Neuronal stem cell (in vitro differentiated cells): ENCODE measurements around the gene SIGLEC6.

Experiments
- DNase-seq: peaks from one replicate; pipeline ENCODE4 v3.0.0-alpha.2; 2013; ENCODE audit warnings: low spot score
- H2AFZ ChIP-seq: one replicate; pipeline ENCODE4 v1.6.1; 2013; ENCODE audit warnings: mild to moderate bottlenecking, low read length, inconsistent platforms
- H2AK5ac ChIP-seq: 2 replicates; pipeline ENCODE4 v1.6.1; 2013; ENCODE audit warnings: low read depth, mild to moderate bottlenecking, inconsistent platforms, low read length, moderate library complexity, mixed read lengths
- H2BK120ac ChIP-seq: 2 replicates; pipeline ENCODE4 v1.6.1; 2013; ENCODE audit warnings: low read depth, mild to moderate bottlenecking, inconsistent platforms, low read length, moderate library complexity, mixed read lengths
- H2BK12ac ChIP-seq: one replicate; pipeline ENCODE4 v1.6.1; 2013; ENCODE audit warnings: low read length, inconsistent platforms
- H2BK15ac ChIP-seq: 2 replicates; pipeline ENCODE4 v1.6.1; 2013; ENCODE audit warnings: mild to moderate bottlenecking, low read length, inconsistent platforms, mixed read lengths
- H2BK5ac ChIP-seq: one replicate; pipeline ENCODE4 v1.6.1; 2013; ENCODE audit warnings: inconsistent platforms, mild to moderate bottlenecking, low read length, moderate library complexity
- H3K14ac ChIP-seq: one replicate; pipeline ENCODE4 v1.6.1; 2013; ENCODE audit warnings: low read length, inconsistent platforms
- H3K18ac ChIP-seq: 2 replicates; pipeline ENCODE4 v1.6.1; 2013; ENCODE audit warnings: low read length, inconsistent platforms
- H3K23ac ChIP-seq: 2 replicates; pipeline ENCODE4 v1.6.1; 2013; ENCODE audit warnings: low read depth, mild to moderate bottlenecking, mixed read lengths, low read length, inconsistent platforms; ENCODE audit not compliant: poor library complexity
- H3K27ac ChIP-seq: replicated peaks from 3 replicates; pipeline ENCODE4 v1.5.1; 2013; ENCODE audit warnings: low read length, inconsistent platforms
- H3K27me3 ChIP-seq, 3 experiments: 2 replicates each; pipeline ENCODE4 v1.6.1; 2013; ENCODE audit warnings: low read length in 3 of 3, mild to moderate bottlenecking in 2 of 3, inconsistent platforms in 1 of 3, low read depth in 1 of 3, mixed read lengths in 1 of 3, moderate library complexity in 1 of 3; ENCODE audit not compliant: control insufficient read depth in 3 of 3, insufficient read depth in 3 of 3
- H3K36me3 ChIP-seq, 2 donors: replicated peaks in 1 of 2; 2 replicates each; pipeline ENCODE4 v1.6.1; 2013; ENCODE audit warnings: low read length in 2 of 2; ENCODE audit not compliant: control insufficient read depth in 2 of 2, insufficient read depth in 2 of 2
- H3K4ac ChIP-seq: 2 replicates; pipeline ENCODE4 v1.6.1; 2013; ENCODE audit warnings: inconsistent platforms, mild to moderate bottlenecking, low read length, moderate library complexity
- H3K4me1 ChIP-seq, 2 donors: 1 replicate in 1 of 2; 2 replicates in 1 of 2; pipeline ENCODE4 v1.6.1; 2013; ENCODE audit warnings: low read length in 2 of 2, low read depth in 1 of 2; ENCODE audit not compliant: control insufficient read depth in 2 of 2, insufficient read depth in 1 of 2
- H3K4me2 ChIP-seq: one replicate; pipeline ENCODE4 v1.6.1; 2013; ENCODE audit warnings: mild to moderate bottlenecking, low read length, inconsistent platforms; ENCODE audit not compliant: insufficient read depth, poor library complexity, severe bottlenecking
- H3K4me3 ChIP-seq, 2 donors: 2 replicates each; pipeline ENCODE4 v1.5.1; 2013; ENCODE audit warnings: low read length in 2 of 2, mild to moderate bottlenecking in 2 of 2, inconsistent platforms in 1 of 2, moderate library complexity in 1 of 2
- H3K79me1 ChIP-seq: one replicate; pipeline ENCODE4 v1.6.1; 2013; ENCODE audit warnings: low read depth, mild to moderate bottlenecking, inconsistent platforms, low read length, moderate library complexity
- H3K9ac ChIP-seq: one replicate; pipeline ENCODE4 v1.6.1; 2013; ENCODE audit warnings: mild to moderate bottlenecking, low read depth, low read length, inconsistent platforms; ENCODE audit not compliant: poor library complexity
- H3K9me3 ChIP-seq, 2 donors: replicated peaks in 1 of 2; 2 replicates each; pipeline versions ENCODE3 to v1.6.1; 2013; ENCODE audit warnings: low read length in 2 of 2, mild to moderate bottlenecking in 2 of 2, inconsistent platforms in 1 of 2, low read depth in 1 of 2, mixed read lengths in 1 of 2, moderate library complexity in 1 of 2; ENCODE audit not compliant: control insufficient read depth in 2 of 2, insufficient read depth in 1 of 2
- H4K8ac ChIP-seq: one replicate; pipeline ENCODE4 v1.6.1; 2013; ENCODE audit warnings: low read depth, mild to moderate bottlenecking, inconsistent platforms, low read length, moderate library complexity
- H4K91ac ChIP-seq: one replicate; pipeline ENCODE4 v1.6.1; 2013; ENCODE audit warnings: low read length, low read depth, mild to moderate bottlenecking, inconsistent platforms; ENCODE audit not compliant: poor library complexity
- WGBS, 2 donors: extraction: QIAGEN DNeasy Blood & Tissue Kit; methylation state at CpG; one replicate each; pipeline ENCODE4 v1.1.7; 2013; ENCODE audit warnings: missing lambda C conversion rate in 2 of 2, mixed read lengths in 1 of 2; ENCODE audit not compliant: insufficient read length in 2 of 2, insufficient replicate concordance in 1 of 2; ENCODE audit errors: extremely low coverage in 2 of 2; 5-methylcytosine and 5-hydroxymethylcytosine counted together

SIGLEC6 gene

DNA sequence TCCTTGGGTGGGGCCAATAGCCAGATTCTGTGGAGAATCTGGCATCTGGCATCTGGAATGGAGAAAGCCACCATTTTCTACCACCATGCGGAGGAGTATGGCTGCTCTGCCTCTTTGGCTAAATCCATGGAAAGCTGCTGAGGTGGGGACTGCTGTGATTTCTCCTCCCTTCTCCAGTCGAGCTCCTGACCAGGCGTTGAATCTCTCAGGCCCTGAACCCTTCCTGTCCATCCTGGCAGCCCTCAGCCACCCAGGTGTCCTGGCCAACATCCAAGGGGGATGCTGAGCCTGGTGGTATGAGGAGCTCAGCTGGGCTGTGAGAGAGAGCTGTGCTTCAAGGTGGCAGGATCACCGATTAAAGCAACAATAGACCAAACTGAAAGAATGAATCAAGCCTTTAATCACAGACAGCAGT is 17.4 kb upstream of the SIGLEC6 start:
- Histone ChIP-seq H2BK12ac (no peak overlapping the region), H4K8ac (no peak overlapping the region), H2BK5ac (no peak overlapping the region), H3K18ac (no peak overlapping the region), H3K4me3 (peak overlapping the region in 1 of 2 donors; percentile 22), H3K79me1 (peaks cover 1% of the 10 kb centered on the region), H3K14ac (no peak overlapping the region), H2AFZ (no peak overlapping the region), H3K9ac (no peak overlapping the region), H2BK120ac (no peak overlapping the region), H3K23ac (no peak overlapping the region), H3K4ac (no peak overlapping the region), H3K27me3 (peaks cover 0 to 3% (median 0%) of the 10 kb centered on the region in 3 experiments), H3K36me3 (no peaks in the 10 kb centered on the region), H2AK5ac (no peak overlapping the region), H3K4me1 (no peaks in the 10 kb centered on the region), H3K27ac (no peak overlapping the region), H3K4me2 (no peak overlapping the region), H4K91ac (no peak overlapping the region), H2BK15ac (no peak overlapping the region), H3K9me3 (peaks cover 0 to 14% of the 10 kb centered on the region in 2 donors)
- no peak for DNase-seq
- WGBS, 2 donors: no CpG with 5 or more reads among the region's 4 CpGs

DNA sequence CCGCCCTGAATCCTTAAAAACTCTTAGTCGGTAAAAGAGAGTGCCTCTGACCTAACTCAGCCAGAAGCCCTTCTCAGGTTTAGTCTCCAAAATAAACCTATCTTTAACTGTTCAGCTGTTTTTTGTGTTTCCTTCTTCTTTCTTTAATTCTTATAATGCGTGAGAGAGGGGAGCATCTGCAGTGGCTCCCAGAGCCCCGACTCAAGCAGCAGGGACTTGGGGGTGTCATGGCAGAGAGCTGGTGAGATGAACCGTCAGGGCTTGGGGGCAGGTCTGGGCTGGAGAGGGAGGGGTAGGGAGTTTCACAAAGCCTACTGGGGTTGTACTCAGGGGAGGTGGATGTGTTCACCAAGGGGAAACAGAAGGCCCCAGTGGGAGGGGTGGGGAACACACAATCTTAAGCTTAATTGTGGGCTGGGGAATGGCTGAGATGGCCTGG is 16.8 kb upstream of the SIGLEC6 start:
- Histone ChIP-seq H3K14ac (no peak overlapping the region), H3K4ac (no peak overlapping the region), H3K18ac (no peak overlapping the region), H4K8ac (no peak overlapping the region), H3K4me2 (no peak overlapping the region), H3K23ac (no peak overlapping the region), H2BK5ac (no peak overlapping the region), H2AFZ (no peak overlapping the region), H3K4me1 (no peaks in the 10 kb centered on the region), H3K36me3 (no peaks in the 10 kb centered on the region), H2AK5ac (no peak overlapping the region), H3K79me1 (peaks cover 1% of the 10 kb centered on the region), H2BK15ac (no peak overlapping the region), H3K4me3 (no peak overlapping the region), H3K9me3 (peaks cover 0 to 15% of the 10 kb centered on the region in 2 donors), H3K27ac (no peak overlapping the region), H2BK120ac (no peak overlapping the region), H2BK12ac (no peak overlapping the region), H3K27me3 (peaks cover 0 to 3% (median 0%) of the 10 kb centered on the region in 3 experiments), H4K91ac (no peak overlapping the region), H3K9ac (no peak overlapping the region)
- WGBS, 2 donors: no CpG with 5 or more reads among the region's 5 CpGs
- no peak for DNase-seq

DNA sequence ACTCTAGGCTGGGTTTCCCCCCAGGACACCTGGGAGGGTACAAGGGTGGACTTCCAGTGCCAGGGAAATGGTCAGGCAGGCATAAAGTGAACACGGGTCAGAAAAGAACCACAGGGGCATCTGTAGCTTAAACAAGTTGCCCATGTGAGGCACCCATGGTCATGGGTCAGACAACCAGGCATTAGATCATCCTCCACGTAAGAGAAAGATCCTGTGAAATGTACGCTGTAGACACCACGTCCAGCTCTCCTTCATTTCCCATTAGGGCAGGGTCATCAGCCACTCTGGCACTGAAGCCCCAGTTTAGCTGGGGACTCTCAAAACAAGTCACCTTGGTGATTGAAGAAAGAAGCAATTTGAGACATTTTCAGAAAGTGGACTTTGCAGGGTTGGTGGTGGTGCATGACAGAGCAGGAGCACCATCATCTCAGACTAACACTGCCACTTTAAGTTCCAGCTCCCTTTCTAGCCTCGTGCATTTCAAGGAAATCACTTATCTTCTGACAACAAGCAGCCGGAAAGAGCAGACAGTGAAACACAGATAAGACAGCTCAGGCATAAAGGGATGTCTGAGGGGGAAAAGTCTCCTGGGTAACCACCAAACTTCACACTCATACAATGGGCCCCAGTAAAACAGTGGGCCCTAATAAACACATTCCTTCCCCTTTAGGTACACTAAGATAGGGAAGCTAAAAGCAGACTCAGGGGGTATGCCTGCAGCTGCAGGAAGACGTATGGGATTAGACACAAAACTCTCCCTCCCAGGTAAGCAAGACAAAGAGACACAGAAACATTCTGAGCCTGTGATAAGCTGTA is 16.1 kb upstream of the SIGLEC6 start:
- Histone ChIP-seq H3K4me3 (no peak overlapping the region), H3K18ac (no peak overlapping the region), H4K91ac (no peak overlapping the region), H3K27ac (no peak overlapping the region), H3K9me3 (peaks cover 0 to 20% of the 10 kb centered on the region in 2 donors), H3K4me2 (no peak overlapping the region), H3K79me1 (peaks cover 1% of the 10 kb centered on the region), H4K8ac (no peak overlapping the region), H2AFZ (no peak overlapping the region), H3K4me1 (no peaks in the 10 kb centered on the region), H2BK120ac (no peak overlapping the region), H2BK12ac (no peak overlapping the region), H2AK5ac (no peak overlapping the region), H2BK5ac (no peak overlapping the region), H3K9ac (no peak overlapping the region), H2BK15ac (no peak overlapping the region), H3K23ac (no peak overlapping the region), H3K27me3 (peaks cover 0 to 3% (median 0%) of the 10 kb centered on the region in 3 experiments), H3K36me3 (no peaks in the 10 kb centered on the region), H3K4ac (no peak overlapping the region), H3K14ac (no peak overlapping the region)
- no peak for DNase-seq
- WGBS, 2 donors: no CpG with 5 or more reads among the region's 7 CpGs

DNA sequence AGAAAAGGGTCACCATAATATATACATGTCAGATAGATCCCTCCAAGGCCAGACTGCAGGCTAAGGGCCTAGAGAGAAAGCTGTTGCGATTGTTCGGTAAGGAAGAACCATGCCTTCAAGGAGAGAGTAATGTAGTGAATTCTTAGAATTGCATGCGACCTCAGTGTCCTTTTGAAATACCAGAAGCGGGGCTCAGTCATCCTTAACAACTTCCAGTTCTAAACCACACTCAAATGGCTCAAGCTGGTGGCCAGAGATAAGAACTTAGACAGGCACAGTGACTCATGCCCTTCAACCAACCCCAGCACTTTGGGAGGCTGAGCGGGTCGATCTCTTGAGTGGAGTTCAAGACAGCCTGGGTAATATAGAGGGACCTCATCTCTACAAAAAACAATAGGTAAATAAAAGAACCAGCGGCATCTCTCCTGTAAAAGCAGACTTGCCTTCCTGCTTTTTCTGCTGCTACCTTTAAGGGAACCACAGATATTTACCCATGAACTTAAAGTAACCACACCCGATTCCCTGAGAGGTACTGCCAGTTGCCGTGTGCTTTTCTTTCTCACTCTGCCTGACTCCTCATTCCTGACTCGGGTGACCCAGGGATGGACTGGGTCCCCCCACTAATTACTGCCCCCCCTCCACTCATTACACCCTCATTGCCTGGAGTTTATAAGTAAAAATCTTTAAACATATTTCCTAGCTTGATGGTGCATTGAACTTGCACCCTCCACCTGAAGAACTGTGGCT is 15.4 kb upstream of the SIGLEC6 start:
- H3K4ac ChIP-seq: no peak overlapping the region
- no peak overlapping the region for H2BK5ac ChIP-seq
- H4K91ac ChIP-seq: no peak overlapping the region
- H4K8ac ChIP-seq: no peak overlapping the region
- no peak overlapping the region for H3K23ac ChIP-seq
- H3K27ac ChIP-seq: no peak overlapping the region
- peaks cover 0 to 20% of the 10 kb centered on the region in 2 donors for H3K9me3 ChIP-seq
- no peak overlapping the region for H2BK120ac ChIP-seq
- no peak for DNase-seq
- WGBS, 2 donors: no CpG with 5 or more reads among the region's 10 CpGs
- no peak overlapping the region for H3K18ac ChIP-seq
- H2BK12ac ChIP-seq: no peak overlapping the region
- H3K14ac ChIP-seq: no peak overlapping the region
- H3K4me1 ChIP-seq: no peaks in the 10 kb centered on the region
- no peak overlapping the region for H3K4me2 ChIP-seq
- peaks cover 1% of the 10 kb centered on the region for H3K79me1 ChIP-seq
- no peak overlapping the region for H3K4me3 ChIP-seq
- H2BK15ac ChIP-seq: no peak overlapping the region
- no peak overlapping the region for H3K9ac ChIP-seq
- H3K36me3 ChIP-seq: no peaks in the 10 kb centered on the region
- no peak overlapping the region for H2AFZ ChIP-seq
- H3K27me3 ChIP-seq: peaks cover 0 to 4% (median 3%) of the 10 kb centered on the region in 3 experiments
- no peak overlapping the region for H2AK5ac ChIP-seq
